Activated CD8-positive, alpha-beta memory T cell treated with anti-CD3 and anti-CD28 coated beads for 4 hours (primary cell): ENCODE data around the gene GGA1.

Experiments
- DNase-seq, 2 donors: peaks; one replicate each; pipeline ENCODE4 v3.0.0-alpha.2; 2020; ENCODE audit warnings: low read depth in 2 of 2

The GGA1 gene

GRCh38 chr22:37608477-37609239 is at the start of gene GGA1:
Gene GGA1, plus strand, starts transcription at chr22:37608834. Its CDS starts 27 bp downstream, at chr22:37608861.
- peak; percentile 89 to 93 for DNase-seq

- no peak for DNase-seq
Measured at GRCh38 chr22:37559521-37559900, 49.1 kb upstream of the GGA1 start.

GRCh38 chr22:37559901-37560607 is 48.6 kb upstream of the GGA1 start, which contains the start of gene CDC42EP1:
Gene CDC42EP1, plus strand, starts transcription at chr22:37560480. Its CDS starts 5,870 bp downstream, at chr22:37566350.
- DNase-seq = no peak

- DNase-seq = no peak
Measured at GRCh38 chr22:37560608-37561211, 47.9 kb upstream of the GGA1 start.

GRCh38 chr22:37561212-37562048 is 47.2 kb upstream of the GGA1 start:
- peak; percentile 60 to 67 for DNase-seq

GRCh38 chr22:37562049-37562875 is 46.4 kb upstream of the GGA1 start:
- no peak for DNase-seq

GRCh38 chr22:37563153-37564081 is 45.2 kb upstream of the GGA1 start:
- DNase-seq = no peak

- DNase-seq = no peak
Measured at GRCh38 chr22:37564111-37564711, 44.4 kb upstream of the GGA1 start.

GRCh38 chr22:37565830-37566229 is 42.8 kb upstream of the GGA1 start:
- no peak for DNase-seq

- peak; percentile 18 to 21 for DNase-seq
Measured at GRCh38 chr22:37566329-37566837, 42.3 kb upstream of the GGA1 start.

GRCh38 chr22:37566903-37567798 is 41.5 kb upstream of the GGA1 start:
- DNase-seq = peak; percentile 75 to 84

GRCh38 chr22:37568012-37568411 is 40.6 kb upstream of the GGA1 start:
- no peak for DNase-seq

- DNase-seq = no peak
Measured at GRCh38 chr22:37568448-37569008, 40.1 kb upstream of the GGA1 start.

GRCh38 chr22:37569009-37569920 is 39.4 kb upstream of the GGA1 start:
- no peak for DNase-seq

GRCh38 chr22:37569921-37570660 is 38.5 kb upstream of the GGA1 start:
- DNase-seq = no peak

GRCh38 chr22:37570661-37570976 is 38.0 kb upstream of the GGA1 start:
- no peak for DNase-seq
